ENCODE data around the gene UMAD1.

UMAD1 gene

DNA sequence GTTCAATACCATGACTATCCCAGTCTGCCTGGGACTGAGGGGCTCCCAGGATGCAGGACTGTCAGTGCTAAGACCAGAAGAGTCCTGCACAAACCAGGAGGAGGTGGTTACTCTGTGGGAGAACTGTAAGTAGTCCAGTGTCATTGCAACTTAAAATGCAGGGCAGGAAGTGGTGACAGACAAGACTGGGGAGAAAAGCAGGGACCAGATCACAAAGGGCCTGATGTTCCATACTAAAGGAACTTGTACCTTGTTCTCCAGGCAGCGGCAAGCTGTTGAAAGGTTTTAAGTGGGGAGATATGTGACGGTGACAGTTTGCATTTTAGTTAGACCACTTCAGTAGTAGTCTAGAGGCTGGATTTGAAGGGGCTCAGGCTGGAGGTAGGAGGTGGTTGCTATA is 262.3 kb downstream of the UMAD1 start:
- no peak for DNase-seq

DNA sequence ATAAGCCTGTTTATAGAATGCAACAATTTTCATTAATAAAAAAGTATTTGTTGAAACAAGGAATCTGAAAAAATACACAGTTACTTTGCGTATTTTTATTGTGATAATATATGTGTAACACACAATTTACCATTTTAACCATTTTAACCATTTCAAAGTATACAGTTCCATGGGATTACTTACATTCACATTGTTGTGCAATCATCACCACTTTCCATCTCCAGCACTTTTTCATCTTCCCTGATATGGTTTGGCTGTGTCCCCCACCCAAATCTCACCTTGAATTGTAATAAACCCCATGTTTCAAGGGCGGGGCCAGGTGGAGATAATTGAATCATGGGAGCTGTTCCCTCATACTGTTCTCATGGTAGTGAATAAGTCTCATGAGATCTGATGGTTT is 266.8 kb downstream of the UMAD1 start:
- no peak for DNase-seq

DNA sequence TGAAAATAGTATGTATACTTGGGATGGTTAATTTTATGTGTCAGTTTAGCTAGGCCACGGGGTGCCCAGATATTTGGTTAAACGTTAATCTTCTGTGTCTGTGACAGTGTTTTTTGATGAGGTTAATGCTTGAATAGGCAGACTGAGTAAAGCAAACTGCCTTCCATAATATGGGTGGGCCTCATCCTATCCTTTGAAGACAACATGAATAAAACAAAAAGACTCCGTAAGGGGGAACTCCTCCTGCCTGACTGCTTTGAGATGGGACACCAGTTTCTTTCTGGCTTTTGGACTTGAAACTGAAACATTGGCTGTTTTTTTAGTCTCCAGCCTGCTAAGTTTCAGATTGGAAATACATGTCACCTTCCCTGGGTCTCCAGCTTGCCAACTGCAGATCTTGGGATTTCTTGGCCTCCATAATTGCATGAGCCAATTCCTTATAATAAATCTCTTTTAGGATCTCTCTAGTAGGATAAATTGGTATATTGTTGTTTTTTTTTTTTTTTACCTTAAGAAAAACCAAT is 268.1 kb downstream of the UMAD1 start:
- no peak for DNase-seq

DNA sequence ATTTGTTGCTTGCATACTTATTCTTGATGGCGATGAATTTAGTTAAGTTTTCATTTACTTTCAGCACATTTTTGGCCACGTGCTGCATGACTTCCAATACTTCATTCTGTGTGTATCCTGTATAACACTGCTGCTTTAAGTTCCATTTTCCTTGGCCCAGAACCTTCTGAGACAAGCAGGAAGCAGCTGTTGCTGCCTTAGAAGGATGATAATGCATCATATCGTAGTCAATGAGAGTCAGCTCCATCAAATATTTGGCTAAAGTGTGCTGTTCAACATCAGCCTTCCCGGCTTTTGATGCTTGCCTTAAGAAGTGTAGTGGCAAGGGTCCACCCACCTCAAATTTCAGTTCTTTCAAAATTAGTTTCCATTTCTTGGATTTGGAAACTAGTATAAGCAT is 268.8 kb downstream of the UMAD1 start:
- no peak for DNase-seq

DNA sequence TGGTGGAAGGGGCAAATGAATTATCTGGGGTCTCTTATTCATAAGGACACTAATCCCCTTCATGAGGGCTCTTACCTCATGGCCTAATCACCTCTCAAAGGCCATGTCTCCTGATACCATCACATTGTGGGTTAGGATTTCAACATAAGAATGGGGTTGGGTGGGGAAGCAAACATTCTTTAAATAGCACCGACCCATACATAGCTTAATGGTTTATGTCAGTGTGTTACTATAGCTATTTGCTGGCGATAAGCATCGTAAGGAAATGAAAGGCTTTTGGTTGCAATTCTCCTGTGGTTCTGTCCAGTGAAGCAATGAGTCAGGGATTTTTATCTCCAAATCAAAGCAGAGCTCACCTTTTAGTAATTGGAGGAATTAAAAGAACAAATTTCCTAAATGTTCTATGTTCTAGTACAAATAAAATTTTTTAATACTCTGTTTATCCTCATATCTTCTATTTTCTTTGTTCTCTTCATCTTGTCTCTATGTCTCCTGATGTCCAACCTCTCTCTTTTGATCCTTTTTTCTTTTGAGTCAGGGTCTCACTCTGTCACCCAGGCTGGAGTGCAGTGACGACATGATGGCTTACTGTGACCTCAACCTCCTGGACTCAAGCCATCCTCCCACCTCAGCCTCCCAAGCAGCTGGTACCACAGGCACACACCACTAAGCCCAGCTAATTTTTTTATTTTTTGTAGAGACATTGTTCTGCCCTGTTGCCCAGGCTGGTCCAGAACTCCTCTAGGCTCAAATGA is 271.0 kb downstream of the UMAD1 start:
- no peak for DNase-seq

DNA sequence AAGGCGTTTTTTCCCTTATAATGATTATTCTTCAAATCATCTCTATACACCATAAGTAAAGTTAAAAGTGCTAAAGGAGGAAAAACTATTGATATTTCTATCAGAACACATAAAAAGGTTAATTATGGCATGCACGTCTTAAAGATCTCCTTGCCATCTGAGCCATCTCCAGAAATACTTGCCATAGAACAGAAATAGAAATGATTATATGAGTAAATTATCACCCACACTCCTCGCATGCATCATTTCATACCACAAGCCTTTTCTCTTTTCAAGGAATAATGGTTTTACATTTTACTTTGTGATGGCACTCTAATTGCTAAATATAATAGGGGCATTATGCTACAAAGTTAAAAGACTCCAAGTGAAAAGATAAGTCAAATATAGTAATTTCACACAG is 272.4 kb downstream of the UMAD1 start:
- DNase-seq = no peak

DNA sequence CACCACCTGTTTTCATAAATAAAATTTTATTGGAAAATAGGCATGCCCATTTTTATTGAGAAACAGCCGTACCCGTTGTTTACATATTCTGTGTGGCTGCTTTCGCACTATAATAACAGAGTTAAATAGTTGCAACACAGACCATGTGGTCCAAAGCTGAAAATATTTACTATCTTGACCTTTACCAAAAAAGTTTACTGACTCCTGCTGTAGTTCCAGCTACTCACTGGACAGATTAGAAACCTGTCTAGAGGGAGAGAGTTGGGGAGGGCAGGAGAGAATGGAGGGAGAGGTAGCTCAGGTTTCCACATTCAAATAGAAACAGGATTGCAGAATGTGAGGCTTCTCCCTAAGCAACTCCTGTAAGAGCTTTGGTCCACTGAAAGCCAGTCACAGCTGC is 273.0 kb downstream of the UMAD1 start:
- DNase-seq = no peak

DNA sequence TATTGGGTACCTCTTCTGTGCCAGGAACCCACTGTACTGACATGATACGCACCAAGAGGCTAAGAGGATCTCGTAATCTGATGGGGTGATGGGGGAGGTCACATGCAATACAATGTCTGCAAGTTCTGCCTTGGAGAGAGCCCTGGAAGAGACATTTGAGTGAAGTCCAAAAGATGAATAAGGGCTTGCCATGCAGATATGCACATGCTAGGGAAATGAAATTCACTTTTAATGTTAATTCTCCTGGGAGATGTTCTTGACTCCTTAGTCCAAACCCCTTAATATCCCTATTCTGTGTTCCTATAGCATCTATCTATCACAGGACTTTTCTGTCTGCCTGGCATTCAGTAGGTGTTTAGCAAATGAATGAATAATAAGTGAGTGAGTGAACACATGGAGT is 274.0 kb downstream of the UMAD1 start:
- DNase-seq = no peak

DNA sequence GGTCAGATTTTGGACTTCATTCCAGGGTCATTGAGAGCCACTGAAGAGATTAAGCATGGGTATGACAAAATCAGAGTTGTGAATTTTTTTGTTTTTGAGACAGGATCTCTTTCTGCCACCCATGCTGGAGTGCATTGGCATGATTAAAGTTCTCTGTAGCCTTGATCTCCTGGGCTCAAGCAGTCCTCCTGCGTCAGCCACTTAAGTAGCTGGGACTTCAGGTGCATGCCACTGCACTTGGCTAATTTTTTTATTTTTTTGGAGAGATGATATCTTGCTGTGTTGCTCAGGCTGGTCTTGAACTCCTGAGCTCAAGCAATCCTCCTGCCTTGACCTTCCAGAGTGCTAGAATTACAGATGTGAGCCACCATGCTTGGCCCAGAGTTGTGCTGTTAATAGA is 275.5 kb downstream of the UMAD1 start:
- no peak for DNase-seq

DNA sequence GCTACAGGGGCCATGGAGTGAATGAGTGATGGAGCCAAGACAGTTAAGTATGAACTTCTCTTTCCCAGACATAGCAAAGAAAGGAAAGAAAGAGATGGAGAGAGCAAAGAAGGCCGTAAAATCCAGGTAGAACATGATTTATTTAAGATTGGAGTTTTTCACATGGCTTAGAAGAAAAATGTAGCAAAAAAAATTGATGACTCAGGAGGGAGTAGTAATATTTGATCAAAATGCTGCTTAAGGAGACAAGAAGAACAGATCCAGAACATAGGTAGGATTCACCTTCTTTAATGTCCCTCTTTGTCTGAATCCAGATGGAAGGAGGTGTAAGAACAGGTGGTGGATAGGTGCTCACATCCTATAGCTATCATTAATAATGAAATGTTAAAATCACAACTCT is 277.0 kb downstream of the UMAD1 start:
- DNase-seq = no peak

DNA sequence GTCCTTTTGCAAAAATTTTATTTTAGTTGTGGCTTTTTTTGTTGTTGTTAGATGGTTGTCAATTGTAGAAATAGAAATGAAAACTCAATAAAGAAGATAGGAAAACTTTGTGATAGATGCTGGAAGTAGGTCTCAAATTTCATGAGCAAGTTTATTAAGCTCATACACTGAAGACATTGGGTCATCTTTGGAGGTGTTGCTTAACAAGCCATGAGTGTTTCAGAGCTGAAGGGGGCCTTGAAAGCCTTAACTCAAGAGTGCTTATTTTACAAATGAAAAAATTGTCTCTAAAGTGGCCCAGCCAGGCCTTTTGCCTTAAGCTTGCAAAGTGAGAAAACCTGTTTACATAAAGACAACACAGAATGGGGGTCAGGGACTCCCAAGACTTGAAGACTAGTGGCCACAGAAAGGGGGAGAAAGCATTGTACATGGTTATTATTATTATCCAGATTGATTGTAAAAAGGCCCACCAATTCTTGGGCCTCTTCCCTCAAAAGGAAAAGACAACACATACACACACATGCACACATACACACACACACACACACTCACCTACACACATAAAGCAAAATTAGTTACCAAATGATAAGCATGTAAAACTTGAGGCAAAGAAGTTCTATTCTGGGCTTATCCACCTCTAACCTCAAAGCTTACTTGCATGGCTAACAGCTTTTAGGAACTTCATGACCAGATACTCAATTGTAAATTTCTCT is 278.3 kb downstream of the UMAD1 start:
- no peak for DNase-seq

DNA sequence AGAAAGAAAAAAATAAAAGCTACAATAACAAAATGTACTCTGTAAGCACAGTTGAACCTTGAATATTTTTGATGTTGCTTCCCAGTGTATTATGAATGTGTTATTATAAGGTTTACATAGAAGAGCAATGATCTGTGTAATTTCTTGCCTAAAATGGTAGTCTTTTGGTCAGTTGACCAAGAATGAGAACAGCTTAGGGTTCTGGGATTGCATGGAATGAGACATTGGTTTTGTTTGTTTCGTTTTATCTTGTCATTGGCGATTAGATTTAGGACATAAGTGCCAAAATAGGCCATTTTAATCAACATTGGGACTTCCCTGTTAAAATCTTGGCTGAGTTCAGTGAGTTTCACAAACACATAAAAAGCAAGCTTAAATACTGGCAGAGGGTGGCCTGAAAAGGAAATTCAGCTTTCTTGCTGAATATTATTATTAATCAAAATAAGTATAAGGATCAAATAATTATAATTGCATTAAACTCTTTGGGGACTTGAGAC is 278.9 kb downstream of the UMAD1 start:
- no peak for DNase-seq

DNA sequence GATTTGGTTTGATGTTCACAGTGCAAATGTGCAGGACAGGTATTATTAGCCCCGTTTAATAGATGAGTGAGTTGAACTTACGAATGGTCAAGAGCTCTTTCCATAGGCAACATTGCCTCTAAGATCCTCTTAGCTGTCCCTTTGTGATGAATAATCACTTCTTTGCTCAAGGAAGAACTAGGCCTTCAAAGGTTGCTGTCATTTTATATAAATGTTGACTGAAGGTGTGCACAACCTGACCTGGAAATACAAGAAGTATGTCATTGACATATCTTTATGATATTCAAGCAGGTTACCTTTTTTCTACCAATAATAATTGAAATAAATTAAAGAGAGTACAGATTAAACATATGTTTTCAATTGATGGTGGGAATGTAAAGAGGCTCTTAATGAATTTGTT is 279.5 kb downstream of the UMAD1 start:
- DNase-seq = no peak

DNA sequence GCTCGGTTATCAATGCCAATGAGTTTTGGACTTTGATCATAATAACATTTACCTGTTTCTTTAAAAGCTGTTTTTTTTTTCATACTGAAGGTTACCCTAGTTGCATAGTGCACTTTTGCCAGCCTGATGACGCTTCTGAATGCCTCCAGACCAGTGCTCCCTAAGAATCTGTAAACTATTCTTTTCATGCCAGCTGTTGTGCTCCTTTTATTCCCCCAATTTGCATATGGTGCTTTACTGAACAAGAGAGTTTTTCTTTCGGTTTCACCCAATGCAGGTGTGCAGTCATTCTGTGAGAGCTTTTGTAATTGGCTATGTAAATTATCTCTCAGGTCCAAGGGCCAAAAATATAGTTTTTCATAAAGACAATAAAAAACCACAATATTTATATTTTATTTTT is 279.9 kb downstream of the UMAD1 start:
- no peak for DNase-seq

DNA sequence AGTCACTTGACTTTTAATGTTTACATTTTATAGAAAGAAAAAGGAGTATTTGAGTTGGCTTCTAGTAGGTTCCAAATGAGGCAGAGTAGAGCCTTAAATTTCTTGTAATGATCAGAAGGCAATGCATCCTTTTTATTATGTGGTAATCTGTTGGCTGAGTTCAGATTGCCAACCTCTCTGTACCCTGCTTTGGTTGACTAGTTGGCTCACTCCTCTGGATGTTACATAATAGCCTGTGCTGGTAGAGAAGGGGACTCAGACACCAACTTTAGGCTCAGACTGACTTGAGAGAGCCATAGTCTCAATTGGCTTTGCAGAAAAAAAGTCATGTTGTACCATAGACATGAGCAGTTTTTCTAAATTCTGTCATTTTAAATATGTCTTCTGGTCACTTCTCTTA is 281.3 kb downstream of the UMAD1 start:
- DNase-seq = no peak

DNA sequence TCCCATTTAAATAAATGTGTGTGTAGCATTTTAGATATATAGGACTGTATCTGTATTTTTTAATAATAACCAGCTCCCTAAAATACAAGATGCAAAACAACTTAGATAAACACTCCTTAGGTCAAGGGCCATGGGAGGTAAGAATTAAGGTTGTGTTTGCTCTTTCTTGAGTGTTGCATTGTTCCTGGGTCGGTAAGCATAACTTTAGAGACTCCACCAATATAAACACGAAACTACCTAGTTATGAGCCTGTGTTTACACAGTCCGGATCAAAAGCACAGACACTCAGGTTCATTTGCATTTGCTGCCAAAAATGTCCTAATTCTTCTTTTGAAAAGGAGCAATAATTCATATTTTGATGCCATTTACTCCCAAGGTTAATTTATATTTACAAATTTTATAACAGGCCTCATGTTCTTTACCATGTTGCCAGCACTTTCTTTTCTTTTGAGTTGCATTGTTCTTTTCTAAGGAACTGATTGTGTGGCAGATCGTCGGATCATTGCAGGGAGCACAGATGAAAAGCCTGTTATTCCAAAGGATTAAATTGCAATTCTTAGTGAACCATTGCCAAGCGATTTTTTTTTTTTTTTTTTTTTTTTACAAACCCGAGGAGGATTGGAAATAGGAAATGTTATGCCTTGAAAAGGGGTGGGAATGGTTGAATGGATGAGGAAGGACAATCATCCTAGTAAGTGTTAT is 282.3 kb downstream of the UMAD1 start:
- DNase-seq = no peak

DNA sequence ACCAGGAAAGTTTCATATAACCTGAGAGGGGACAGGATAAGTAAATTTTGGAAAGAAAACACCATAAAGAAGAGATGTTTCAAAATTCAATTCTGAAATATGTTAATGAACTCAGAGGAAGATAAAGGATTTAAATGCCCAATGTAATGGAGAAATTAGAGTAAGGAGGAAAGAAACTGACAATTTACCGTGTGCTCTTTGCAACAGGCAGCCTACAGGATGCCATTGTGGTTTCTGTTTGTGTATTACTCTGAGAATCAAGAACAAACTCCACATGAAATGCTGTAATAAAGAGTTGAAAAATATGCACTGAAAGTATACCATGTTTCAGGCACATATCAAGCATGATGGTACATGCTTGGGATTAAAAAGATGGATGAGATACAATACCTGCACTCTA is 283.3 kb downstream of the UMAD1 start:
- DNase-seq = no peak

DNA sequence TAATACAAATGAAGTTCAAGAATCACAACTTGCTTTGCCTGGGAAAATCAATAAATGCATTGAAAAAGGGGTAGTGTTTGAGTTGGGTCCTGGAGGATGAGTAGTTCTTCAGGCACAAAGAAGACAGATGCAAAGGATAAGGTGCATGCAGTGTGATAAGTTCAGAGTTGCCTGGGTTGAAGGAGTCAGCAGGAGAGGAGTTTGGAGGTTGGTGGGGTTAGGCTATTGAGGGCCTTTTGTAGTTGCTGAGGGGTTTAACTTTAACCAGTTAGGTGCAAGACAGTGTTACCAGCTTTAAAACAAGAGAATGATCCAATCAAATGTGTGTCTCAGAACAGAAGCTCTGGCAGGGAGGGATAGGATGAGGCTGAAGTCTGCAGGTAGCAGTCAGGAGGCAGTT is 283.8 kb downstream of the UMAD1 start:
- no peak for DNase-seq

Data from activated CD4-positive, alpha-beta T cell treated with anti-CD3 and anti-CD28 coated beads for 1 hour (primary cell).